ENCODE measurements around the gene SFXN5.

Gene SFXN5

DNA sequence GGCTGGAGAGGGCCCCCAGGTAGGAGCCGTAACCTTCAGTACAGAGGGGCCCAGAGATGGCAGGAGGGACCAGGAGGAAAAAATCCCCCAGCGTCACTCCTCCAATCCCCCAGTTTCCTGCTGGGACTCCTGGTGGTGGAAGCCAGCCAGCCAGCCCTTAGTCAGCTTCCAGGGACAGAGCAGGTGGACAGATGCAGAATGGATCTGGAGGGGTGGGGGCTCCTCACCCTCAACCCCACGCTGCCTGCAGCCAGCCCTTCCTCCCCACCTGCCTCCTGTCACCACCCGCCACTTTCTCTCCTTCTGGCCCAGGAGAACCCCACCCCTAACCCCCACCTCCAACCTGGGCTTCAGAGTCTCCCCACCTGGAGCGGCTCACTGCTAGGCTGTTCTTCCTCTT lies 133.1 kb downstream of the SFXN5 start:
- Histone ChIP-seq H3K18ac (ENCODE audit: low read length) (no peak overlapping the region), H3K27ac (ENCODE audit: low read depth, low read length) (no peak overlapping the region), H2BK120ac (ENCODE audit: low read depth, low read length) (no peak overlapping the region), H2BK15ac (replicated peaks; ENCODE audit: low read depth) (no peak overlapping the region), H3K36me3 (ENCODE audit: control insufficient read depth, insufficient read depth, low read length) (no peaks in the 10 kb centered on the region), H3K4ac (ENCODE audit: low read depth, low read length) (no peak overlapping the region), H3K79me1 (ENCODE audit: low read length) (no peaks in the 10 kb centered on the region), H2BK5ac (ENCODE audit: low read length) (no peak overlapping the region), H3K4me2 (ENCODE audit: low read length) (no peak overlapping the region), H3K4me3 (ENCODE audit: low read length) (no peak overlapping the region), H2AK5ac (ENCODE audit: low read length) (no peak overlapping the region), H4K5ac (ENCODE audit: low read length) (no peak overlapping the region), H3K79me2 (ENCODE audit: control insufficient read depth, insufficient read depth, low read length) (no peaks in the 10 kb centered on the region), H3K23ac (ENCODE audit: low read length) (no peak overlapping the region), H3K27me3 (ENCODE audit: insufficient read depth, low read length, poor library complexity) (no peaks in the 10 kb centered on the region), H4K8ac (ENCODE audit: low read depth, low read length) (no peak overlapping the region), H3K56ac (ENCODE audit: low read length) (no peak overlapping the region), H3K9ac (ENCODE audit: low read length) (no peak overlapping the region), H3K4me1 (ENCODE audit: control insufficient read depth, low read depth, low read length) (no peaks in the 10 kb centered on the region)
- no peak for DNase-seq
- WGBS (ENCODE audit: extremely low coverage, insufficient coverage, low lambda C conversion rate): no CpG with 5 or more reads among the region's 5 CpGs

DNA sequence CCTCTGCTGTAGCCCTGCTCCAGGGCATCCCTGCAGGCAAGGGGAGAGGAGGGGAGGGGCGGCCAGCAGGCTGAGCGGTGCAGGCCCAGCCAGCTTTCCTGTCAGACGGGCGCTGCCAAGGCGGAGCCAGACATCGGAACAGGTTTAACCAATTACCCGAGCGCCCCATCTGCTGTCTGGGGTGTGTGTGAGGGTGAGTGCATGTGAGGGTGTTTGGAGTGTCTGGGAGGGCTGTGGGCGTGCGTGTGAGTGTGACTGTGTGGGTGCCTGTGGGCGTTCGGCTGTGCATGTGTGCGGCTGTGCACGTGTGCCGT lies 134.2 kb downstream of the SFXN5 start:
- Histone ChIP-seq H3K27ac (ENCODE audit: low read depth, low read length) (no peak overlapping the region), H3K36me3 (ENCODE audit: control insufficient read depth, insufficient read depth, low read length) (no peaks in the 10 kb centered on the region), H3K56ac (ENCODE audit: low read length) (no peak overlapping the region), H3K4me3 (ENCODE audit: low read length) (no peak overlapping the region), H3K4me2 (ENCODE audit: low read length) (no peak overlapping the region), H2BK5ac (ENCODE audit: low read length) (no peak overlapping the region), H4K8ac (ENCODE audit: low read depth, low read length) (no peak overlapping the region), H2BK120ac (ENCODE audit: low read depth, low read length) (no peak overlapping the region), H4K5ac (ENCODE audit: low read length) (no peak overlapping the region), H3K4ac (ENCODE audit: low read depth, low read length) (no peak overlapping the region), H3K79me2 (ENCODE audit: control insufficient read depth, insufficient read depth, low read length) (no peaks in the 10 kb centered on the region), H3K18ac (ENCODE audit: low read length) (no peak overlapping the region), H3K9ac (ENCODE audit: low read length) (no peak overlapping the region), H3K27me3 (ENCODE audit: insufficient read depth, low read length, poor library complexity) (no peaks in the 10 kb centered on the region), H3K79me1 (ENCODE audit: low read length) (no peaks in the 10 kb centered on the region), H3K23ac (ENCODE audit: low read length) (no peak overlapping the region), H2AK5ac (ENCODE audit: low read length) (no peak overlapping the region), H2BK15ac (replicated peaks; ENCODE audit: low read depth) (no peak overlapping the region), H3K4me1 (ENCODE audit: control insufficient read depth, low read depth, low read length) (no peaks in the 10 kb centered on the region)
- WGBS (ENCODE audit: extremely low coverage, insufficient coverage, low lambda C conversion rate): no CpG with 5 or more reads among the region's 15 CpGs
- no peak for DNase-seq

DNA sequence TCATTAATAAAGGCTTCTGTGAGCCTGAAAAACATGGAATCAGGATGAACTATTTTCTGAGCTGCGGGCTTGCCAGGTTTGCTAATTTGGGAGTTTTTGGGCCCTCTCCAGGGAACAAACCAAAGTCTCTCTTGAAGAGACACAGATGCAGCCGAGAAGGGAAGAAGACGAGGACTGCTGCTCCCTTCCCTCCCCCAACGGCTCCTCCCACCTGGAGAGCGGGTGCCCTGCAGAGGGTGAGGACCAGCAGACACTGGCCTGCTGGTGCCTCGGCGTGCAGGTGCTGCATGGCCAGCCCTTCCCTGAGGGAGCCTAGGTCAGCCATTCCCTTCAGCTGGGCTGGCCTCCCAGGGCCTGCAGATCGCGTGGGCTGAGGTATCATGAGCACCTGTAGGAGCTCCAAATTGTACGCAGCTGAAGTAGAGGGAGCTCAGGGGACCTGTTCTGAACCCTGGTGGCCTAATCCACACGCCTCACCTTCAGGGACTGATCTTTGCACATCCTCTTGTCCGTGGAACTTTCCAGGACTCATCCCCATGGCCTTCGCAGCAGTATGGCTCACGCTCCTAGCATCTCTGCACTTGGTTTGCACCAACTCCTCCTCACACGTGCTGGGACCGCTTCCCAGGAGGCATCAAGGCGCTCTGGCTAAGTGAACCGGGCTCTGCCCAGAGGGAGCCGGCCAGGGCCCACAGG lies 134.7 kb downstream of the SFXN5 start:
- Histone ChIP-seq H2BK5ac (ENCODE audit: low read length) (no peak overlapping the region), H3K27ac (ENCODE audit: low read depth, low read length) (no peak overlapping the region), H3K27me3 (ENCODE audit: insufficient read depth, low read length, poor library complexity) (no peaks in the 10 kb centered on the region), H3K4me2 (ENCODE audit: low read length) (no peak overlapping the region), H3K9ac (ENCODE audit: low read length) (no peak overlapping the region), H3K18ac (ENCODE audit: low read length) (no peak overlapping the region), H3K4ac (ENCODE audit: low read depth, low read length) (no peak overlapping the region), H4K5ac (ENCODE audit: low read length) (no peak overlapping the region), H3K56ac (ENCODE audit: low read length) (no peak overlapping the region), H3K36me3 (ENCODE audit: control insufficient read depth, insufficient read depth, low read length) (no peaks in the 10 kb centered on the region), H3K4me3 (ENCODE audit: low read length) (no peak overlapping the region), H2AK5ac (ENCODE audit: low read length) (no peak overlapping the region), H4K8ac (ENCODE audit: low read depth, low read length) (no peak overlapping the region), H3K79me2 (ENCODE audit: control insufficient read depth, insufficient read depth, low read length) (no peaks in the 10 kb centered on the region), H2BK15ac (replicated peaks; ENCODE audit: low read depth) (no peak overlapping the region), H3K79me1 (ENCODE audit: low read length) (no peaks in the 10 kb centered on the region), H3K4me1 (ENCODE audit: control insufficient read depth, low read depth, low read length) (no peaks in the 10 kb centered on the region), H3K23ac (ENCODE audit: low read length) (no peak overlapping the region), H2BK120ac (ENCODE audit: low read depth, low read length) (no peak overlapping the region)
- DNase-seq: no peak
- WGBS (ENCODE audit: extremely low coverage, insufficient coverage, low lambda C conversion rate): no CpG with 5 or more reads among the region's 19 CpGs

DNA sequence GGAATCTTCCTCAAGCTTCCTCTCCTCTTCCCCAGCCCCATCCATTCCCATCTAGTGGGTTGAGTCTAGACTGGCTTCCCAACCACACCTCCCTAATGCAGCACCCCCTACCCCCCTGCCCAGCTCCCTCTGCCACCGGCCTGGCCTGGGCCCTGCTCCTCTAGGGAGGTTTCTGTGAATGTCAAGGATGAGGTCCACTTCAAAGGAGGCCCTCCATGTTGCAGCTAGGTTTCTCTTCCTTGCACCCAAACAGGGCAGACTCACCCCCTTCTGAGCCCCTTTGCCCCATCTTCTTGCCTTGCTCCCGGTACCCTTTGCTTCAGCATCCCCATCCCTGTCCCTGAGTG lies 135.9 kb downstream of the SFXN5 start:
- Histone ChIP-seq H3K4me1 (ENCODE audit: control insufficient read depth, low read depth, low read length) (no peaks in the 10 kb centered on the region), H3K18ac (ENCODE audit: low read length) (no peak overlapping the region), H2BK15ac (replicated peaks; ENCODE audit: low read depth) (no peak overlapping the region), H2AK5ac (ENCODE audit: low read length) (no peak overlapping the region), H3K27me3 (ENCODE audit: insufficient read depth, low read length, poor library complexity) (no peaks in the 10 kb centered on the region), H4K5ac (ENCODE audit: low read length) (no peak overlapping the region), H3K9ac (ENCODE audit: low read length) (no peak overlapping the region), H3K79me1 (ENCODE audit: low read length) (no peaks in the 10 kb centered on the region), H3K4me2 (ENCODE audit: low read length) (no peak overlapping the region), H4K8ac (ENCODE audit: low read depth, low read length) (no peak overlapping the region), H3K4ac (ENCODE audit: low read depth, low read length) (no peak overlapping the region), H3K23ac (ENCODE audit: low read length) (no peak overlapping the region), H3K4me3 (ENCODE audit: low read length) (no peak overlapping the region), H2BK120ac (ENCODE audit: low read depth, low read length) (no peak overlapping the region), H3K27ac (ENCODE audit: low read depth, low read length) (no peak overlapping the region), H3K56ac (ENCODE audit: low read length) (no peak overlapping the region), H3K36me3 (ENCODE audit: control insufficient read depth, insufficient read depth, low read length) (no peaks in the 10 kb centered on the region), H3K79me2 (ENCODE audit: control insufficient read depth, insufficient read depth, low read length) (no peaks in the 10 kb centered on the region), H2BK5ac (ENCODE audit: low read length) (no peak overlapping the region)
- no CpG with 5 or more reads among the region's 2 CpGs for WGBS (ENCODE audit: extremely low coverage, insufficient coverage, low lambda C conversion rate)
- no peak for DNase-seq

DNA sequence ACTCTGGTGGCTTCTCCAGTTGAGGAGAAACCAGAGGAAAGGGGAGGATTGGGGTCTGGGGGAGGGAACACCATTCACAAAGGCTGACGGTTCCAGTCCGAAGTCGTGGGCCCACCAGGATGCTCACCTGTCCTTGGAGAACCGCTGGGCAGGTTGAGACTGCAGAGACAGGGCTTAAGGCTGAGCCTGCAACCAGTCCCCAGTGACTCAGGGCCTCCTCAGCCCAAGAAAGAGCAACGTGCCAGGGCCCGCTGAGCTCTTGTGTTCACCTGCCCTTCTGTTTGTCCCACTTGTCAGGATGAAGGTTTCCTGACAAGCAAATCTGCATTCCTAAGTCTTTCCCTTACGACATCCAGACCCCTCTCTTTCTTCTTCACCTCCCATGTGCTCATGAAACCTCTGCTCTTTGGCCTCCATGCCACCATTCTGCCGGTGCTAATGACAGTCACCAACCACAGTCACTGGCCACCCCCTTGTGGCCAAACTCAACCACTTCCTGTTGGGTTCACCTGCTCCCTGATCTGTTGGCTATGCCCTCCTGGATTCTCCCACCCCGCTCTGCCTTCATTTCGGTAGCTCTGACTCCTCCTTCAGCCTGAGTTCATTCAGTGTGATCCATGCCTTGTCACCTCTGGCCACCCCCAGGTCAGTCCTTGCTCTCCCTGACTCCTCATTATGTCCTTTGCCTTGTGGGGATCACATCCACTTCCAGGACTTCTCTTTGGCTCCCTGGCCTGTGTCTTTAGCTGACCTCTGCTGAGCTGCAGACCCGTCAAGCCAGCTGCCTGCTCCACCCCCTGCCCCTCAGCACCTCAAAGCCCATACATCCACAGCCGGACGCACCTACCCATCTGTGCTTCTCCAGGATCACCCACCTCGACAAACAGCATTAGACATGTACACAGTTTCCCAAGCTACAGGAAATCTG lies 136.6 kb downstream of the SFXN5 start:
- H3K27me3 ChIP-seq (ENCODE audit: insufficient read depth, low read length, poor library complexity): no peaks in the 10 kb centered on the region
- no peak overlapping the region for H2AK5ac ChIP-seq (ENCODE audit: low read length)
- H3K56ac ChIP-seq (ENCODE audit: low read length): peak overlapping the region; percentile 7
- H3K36me3 ChIP-seq (ENCODE audit: control insufficient read depth, insufficient read depth, low read length): no peaks in the 10 kb centered on the region
- WGBS (ENCODE audit: extremely low coverage, insufficient coverage, low lambda C conversion rate): no CpG with 5 or more reads among the region's 14 CpGs
- no peak overlapping the region for H4K8ac ChIP-seq (ENCODE audit: low read depth, low read length)
- no peaks in the 10 kb centered on the region for H3K79me1 ChIP-seq (ENCODE audit: low read length)
- H3K27ac ChIP-seq (ENCODE audit: low read depth, low read length): no peak overlapping the region
- H3K4ac ChIP-seq (ENCODE audit: low read depth, low read length): no peak overlapping the region
- H3K4me3 ChIP-seq (ENCODE audit: low read length): no peak overlapping the region
- H3K4me1 ChIP-seq (ENCODE audit: control insufficient read depth, low read depth, low read length): no peaks in the 10 kb centered on the region
- no peak overlapping the region for H3K18ac ChIP-seq (ENCODE audit: low read length)
- no peak overlapping the region for H4K5ac ChIP-seq (ENCODE audit: low read length)
- H3K79me2 ChIP-seq (ENCODE audit: control insufficient read depth, insufficient read depth, low read length): no peaks in the 10 kb centered on the region
- peak; percentile 81 for DNase-seq
- no peak overlapping the region for H2BK120ac ChIP-seq (ENCODE audit: low read depth, low read length)
- H3K9ac ChIP-seq (ENCODE audit: low read length): no peak overlapping the region
- no peak overlapping the region for H2BK15ac ChIP-seq (replicated peaks; ENCODE audit: low read depth)
- no peak overlapping the region for H3K23ac ChIP-seq (ENCODE audit: low read length)
- H3K4me2 ChIP-seq (ENCODE audit: low read length): no peak overlapping the region
- H2BK5ac ChIP-seq (ENCODE audit: low read length): no peak overlapping the region

All from mesendoderm (in vitro differentiated cells).